ENCODE data around the gene OR10AD1. TPM values are rescaled to one million over a fixed set of nuclear protein-coding genes. Genes with fewer than 3 reads are reported as not detected.

The OR10AD1 gene
- total RNA-seq, 1 donor = not detected

Other genes with a start within 250 kb of the OR10AD1 start
- 13.4 and 90.7 TPM in 2 replicates for gene TMEM106C, start 239.7 kb downstream of the OR10AD1 start, total RNA-seq (ENCODE audit: low replicate concordance)
- gene COL2A1, start 198.8 kb downstream of the OR10AD1 start, total RNA-seq (ENCODE audit: low replicate concordance) = not detected in 2 replicates
- 33.8 and 43.8 TPM in 2 replicates for gene SENP1, start 97.2 kb downstream of the OR10AD1 start, total RNA-seq (ENCODE audit: low replicate concordance)
- gene PFKM, start 83.9 kb downstream of the OR10AD1 start, total RNA-seq (ENCODE audit: low replicate concordance) = 50.5 and 93.8 TPM in 2 replicates
- 29.7 and 32.8 TPM in 2 replicates for gene ASB8, start 45.8 kb downstream of the OR10AD1 start, total RNA-seq (ENCODE audit: low replicate concordance)
- gene CCDC184, start 19.6 kb downstream of the OR10AD1 start, total RNA-seq (ENCODE audit: low replicate concordance) = 0.63 and 1.1 TPM in 2 replicates
- gene ZNF641, start 147.6 kb upstream of the OR10AD1 start, total RNA-seq (ENCODE audit: low replicate concordance) = 6.3 and 9.9 TPM in 2 replicates

Measured in fibroblast of the aortic adventitia (primary cell).